GM18867 (cell line): Measurements from ENCODE around the gene RAB3A.

Source experiments
- ATAC-seq: cut with Tn5 transposase; IDR thresholded peaks from one replicate; pipeline ENCODE4 v1.9.1; 2021; ENCODE audit warnings: mild to moderate bottlenecking, moderate library complexity; ENCODE audit not compliant: unreplicated experiment

The RAB3A gene

DNA sequence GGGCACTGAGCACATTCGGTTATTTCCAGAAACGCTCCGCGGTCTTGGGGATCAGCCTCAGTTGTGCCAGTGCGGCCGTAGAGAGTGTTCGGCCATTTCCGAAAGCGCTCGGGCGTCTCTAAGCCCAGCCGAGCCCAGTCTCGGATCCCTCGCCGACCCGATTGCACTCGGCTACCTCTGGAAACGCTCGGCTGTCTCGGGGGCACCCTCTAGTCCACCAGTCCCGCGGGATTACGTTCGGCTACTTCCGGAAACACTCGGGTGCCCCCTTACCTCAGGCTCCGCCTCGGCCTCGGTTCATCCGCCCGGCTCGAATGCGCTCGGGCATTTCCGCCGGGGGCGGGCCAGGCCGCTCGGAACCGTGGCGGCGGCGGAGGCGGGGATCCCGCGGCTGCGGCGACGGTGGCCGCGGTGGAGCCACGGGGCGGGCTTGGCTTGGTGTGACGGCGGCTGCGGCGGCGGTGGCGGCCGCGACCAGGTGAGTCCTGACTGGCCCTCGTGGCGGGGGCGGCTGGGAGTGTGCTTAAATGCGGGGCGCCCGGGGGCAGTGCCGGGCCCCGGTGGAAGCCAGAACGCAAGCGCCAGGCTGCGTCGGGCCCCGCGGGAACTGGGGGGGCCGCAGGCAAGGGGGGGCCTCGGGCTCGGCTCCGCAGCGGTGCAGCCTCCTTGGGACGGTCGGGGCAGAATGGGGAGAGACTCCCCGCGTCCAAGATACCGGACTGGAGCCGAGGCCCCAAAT, 50.9 kb downstream of the RAB3A start, which contains the start of gene PIK3R2:
Gene PIK3R2, plus strand, starts transcription at position 347 of the 739 bp plus-strand sequence. CDS start 2,717 bp downstream, outside the sequence.
- ATAC-seq: peak; percentile 69

DNA sequence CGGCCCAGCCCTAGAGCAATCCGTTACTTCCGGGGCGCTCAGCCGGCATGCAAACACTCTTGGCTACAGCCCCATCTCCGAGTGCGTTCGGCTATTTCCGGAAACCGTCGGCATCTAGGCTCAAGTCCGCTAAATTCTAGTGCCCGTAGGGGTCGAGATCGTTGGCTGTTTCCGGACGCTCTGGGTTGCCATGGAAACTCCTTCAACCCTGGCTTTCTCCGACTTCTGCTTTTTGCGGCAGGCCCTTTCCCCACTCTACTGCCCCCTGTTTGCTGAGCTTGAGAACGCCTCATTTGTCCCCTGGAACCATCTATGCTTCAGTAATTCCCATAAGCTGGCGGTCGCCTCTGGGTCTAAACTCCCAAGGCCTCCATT, 51.4 kb downstream of the RAB3A start:
- ATAC-seq: peak; percentile 65

DNA sequence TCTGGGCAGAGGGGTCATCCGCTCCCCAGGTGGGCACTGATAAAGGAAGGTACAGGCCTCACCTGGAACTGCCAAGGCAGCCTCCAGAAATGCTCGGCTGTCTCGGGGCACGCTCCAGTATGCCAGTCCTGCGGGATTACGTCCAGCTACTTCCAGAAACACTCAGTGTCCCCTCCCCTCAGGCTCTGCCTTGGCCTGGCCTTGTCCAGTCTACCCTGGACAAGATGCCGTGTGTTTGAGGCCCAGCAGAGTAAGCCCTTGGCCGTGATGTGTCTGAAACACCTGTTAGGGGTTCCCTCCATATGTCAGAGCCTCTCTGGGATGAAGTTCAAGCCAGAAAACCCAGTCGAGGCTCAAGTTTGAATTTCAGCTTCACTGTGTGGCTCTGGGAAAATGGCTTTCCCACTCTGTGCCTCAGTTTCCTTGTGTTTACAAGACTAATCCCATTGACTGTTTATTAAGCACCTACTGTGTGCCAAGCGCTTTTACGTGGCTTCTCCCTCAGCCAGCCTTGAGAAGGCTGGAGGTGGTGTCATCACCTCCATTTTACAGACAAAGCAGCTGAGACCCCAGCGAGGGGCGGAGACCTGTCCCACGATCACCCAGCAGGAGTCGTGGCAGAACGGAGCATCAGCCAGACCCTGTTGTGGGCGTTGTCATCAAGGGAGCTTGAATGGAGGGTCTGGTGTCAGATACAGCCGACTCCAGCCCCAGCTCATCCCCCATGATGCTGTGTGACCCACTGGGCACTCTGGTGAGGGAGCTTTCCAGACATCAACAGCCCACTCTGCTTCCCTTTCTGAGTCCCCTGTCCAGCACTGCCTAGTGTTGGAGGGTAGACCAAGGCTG, 52.8 kb downstream of the RAB3A start:
- ATAC-seq: no peak

DNA sequence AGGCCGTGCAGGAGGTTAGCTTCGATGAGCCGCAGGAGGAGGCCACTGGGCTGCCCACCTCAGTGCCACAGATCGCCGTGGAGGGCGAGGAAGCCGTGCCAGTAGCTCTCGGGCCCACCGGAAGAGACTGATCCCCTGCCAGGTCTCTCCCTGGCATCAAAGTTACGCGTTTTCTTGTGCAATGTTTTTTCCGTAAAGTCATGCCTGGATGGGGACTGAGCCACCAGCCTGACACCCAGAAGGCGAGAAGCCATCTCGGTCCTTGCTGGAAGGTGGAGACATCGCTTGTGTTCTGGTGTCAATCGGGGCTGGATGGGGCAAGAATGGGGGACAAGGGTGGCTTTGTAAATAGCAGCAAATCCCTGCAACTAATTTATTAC, 54.3 kb downstream of the RAB3A start:
- no peak for ATAC-seq

DNA sequence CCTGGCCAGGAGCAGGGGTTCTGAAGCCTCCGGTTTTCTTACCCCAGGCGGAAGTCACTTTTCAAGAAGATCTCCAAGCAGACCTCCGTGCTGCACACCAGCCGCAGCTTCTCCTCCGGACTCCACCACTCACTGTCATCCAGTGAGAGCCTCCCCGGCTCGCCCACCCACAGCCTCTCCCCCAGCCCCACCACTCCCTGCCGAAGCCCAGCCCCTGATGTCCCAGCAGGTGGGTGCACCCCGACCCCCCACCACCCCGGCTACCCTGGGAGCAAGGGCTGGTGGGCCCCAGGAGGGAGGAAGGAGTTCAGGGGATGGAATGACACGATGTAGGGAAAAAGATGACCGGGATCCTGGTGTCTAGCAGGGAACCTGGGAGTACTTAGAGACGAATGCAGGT, 56.4 kb downstream of the RAB3A start:
- ATAC-seq: no peak
